HL-60 (cell line): Measurements from ENCODE around the gene PRDM16.

Experiments
- DNase-seq, 2 experiments: peaks; one replicate each; pipeline ENCODE4 v3.0.0-alpha.2; 2010 to 2020; ENCODE audit warnings: low read depth in 1 of 2, low spot score in 1 of 2
- H3K27ac ChIP-seq: fragments of 250-450 bp; sonication (Bioruptor Pico); replicated peaks from 2 replicates; pipeline ENCODE4 v1.5.1; 2020; ENCODE audit warnings: mild to moderate bottlenecking, moderate library complexity
- H3K27me3 ChIP-seq: fragments of 250-450 bp; sonication (Bioruptor Pico); 2 replicates; pipeline ENCODE4 v1.5.1; 2021; ENCODE audit warnings: mild to moderate bottlenecking, moderate library complexity; ENCODE audit not compliant: insufficient read depth, poor library complexity, severe bottlenecking
- H3K4me3 ChIP-seq: replicated peaks from 2 replicates; pipeline ENCODE4 v1.5.1; 2011; ENCODE audit warnings: mild to moderate bottlenecking, control low read depth, low read length; ENCODE audit not compliant: insufficient read depth
- CTCF ChIP-seq: IDR thresholded peaks from one replicate; pipeline ENCODE4 v1.5.1; 2011; ENCODE audit warnings: low read length, control low read depth, inconsistent platforms; ENCODE audit not compliant: insufficient read depth
- GABPA ChIP-seq: IDR thresholded peaks from 2 replicates; pipeline ENCODE4 v1.6.1; 2012; ENCODE audit warnings: low read depth
- POLR2AphosphoS5 ChIP-seq: IDR thresholded peaks from 2 replicates; pipeline ENCODE4 v1.6.1; 2012; ENCODE audit warnings: low read depth
- REST ChIP-seq: IDR thresholded peaks from 2 replicates; pipeline ENCODE4 v1.6.1; 2012; ENCODE audit warnings: low read depth; ENCODE audit not compliant: insufficient replicate concordance
- SPI1 ChIP-seq: IDR thresholded peaks from 2 replicates; pipeline ENCODE4 v1.6.1; 2012; ENCODE audit warnings: low read depth, mild to moderate bottlenecking, borderline replicate concordance

Gene PRDM16

GRCh38 chr1:3215198-3216014 lies 146.4 kb downstream of the PRDM16 start:
- H3K27me3 ChIP-seq: no peaks in the 10 kb centered on the region
- H3K27ac ChIP-seq: no peak overlapping the region

GRCh38 chr1:3216015-3216391 lies 147.0 kb downstream of the PRDM16 start:
- no peak for DNase-seq
- Histone ChIP-seq H3K27me3 (no peaks in the 10 kb centered on the region), H3K27ac (no peak overlapping the region), H3K4me3 (no peak overlapping the region)
- TF ChIP-seq GABPA (no peak), SPI1 (no peak)

More at GRCh38 chr1:3215198-3216014, 146.4 kb downstream of the PRDM16 start:
- no peak overlapping the region for H3K4me3 ChIP-seq
- DNase-seq: no peak
- no peak for TF ChIP-seq SPI1
- no peak for TF ChIP-seq REST
- TF ChIP-seq POLR2AphosphoS5: no peak
- TF ChIP-seq CTCF: no peak
- no peak for TF ChIP-seq GABPA

GRCh38 chr1:3217181-3217641 lies 148.2 kb downstream of the PRDM16 start:
- no peak overlapping the region for H3K27ac ChIP-seq
- H3K27me3 ChIP-seq: no peaks in the 10 kb centered on the region
- DNase-seq: no peak
- TF ChIP-seq GABPA: no peak
- TF ChIP-seq POLR2AphosphoS5: no peak
- TF ChIP-seq CTCF: no peak
- no peak for TF ChIP-seq SPI1
- no peak for TF ChIP-seq REST
- no peak overlapping the region for H3K4me3 ChIP-seq

- TF ChIP-seq SPI1: no peak
- TF ChIP-seq REST: no peak
- no peak for TF ChIP-seq CTCF
- TF ChIP-seq GABPA: no peak
- H3K27me3 ChIP-seq: no peaks in the 10 kb centered on the region
- no peak overlapping the region for H3K4me3 ChIP-seq
- no peak for DNase-seq
- no peak overlapping the region for H3K27ac ChIP-seq
Measured at GRCh38 chr1:3217979-3218679, 149.1 kb downstream of the PRDM16 start.
